HG03575 (cell line): ENCODE results near the gene GGNBP2.

Source experiments
- ATAC-seq: cut with Tn5 transposase; IDR thresholded peaks from one replicate; pipeline ENCODE4 v1.9.1; 2021; ENCODE audit not compliant: unreplicated experiment, insufficient number of reproducible peaks, low FRiP score; ENCODE audit errors: extremely low read depth

GGNBP2 gene

GRCh38 chr17:36545465-36546417, 1.0 kb downstream of the GGNBP2 start:
- no peak for ATAC-seq

- ATAC-seq = no peak
Measured at GRCh38 chr17:36546418-36547093, 1.8 kb downstream of the GGNBP2 start.

- ATAC-seq = no peak
Measured at GRCh38 chr17:36547776-36548175, 3.1 kb downstream of the GGNBP2 start.

DNA sequence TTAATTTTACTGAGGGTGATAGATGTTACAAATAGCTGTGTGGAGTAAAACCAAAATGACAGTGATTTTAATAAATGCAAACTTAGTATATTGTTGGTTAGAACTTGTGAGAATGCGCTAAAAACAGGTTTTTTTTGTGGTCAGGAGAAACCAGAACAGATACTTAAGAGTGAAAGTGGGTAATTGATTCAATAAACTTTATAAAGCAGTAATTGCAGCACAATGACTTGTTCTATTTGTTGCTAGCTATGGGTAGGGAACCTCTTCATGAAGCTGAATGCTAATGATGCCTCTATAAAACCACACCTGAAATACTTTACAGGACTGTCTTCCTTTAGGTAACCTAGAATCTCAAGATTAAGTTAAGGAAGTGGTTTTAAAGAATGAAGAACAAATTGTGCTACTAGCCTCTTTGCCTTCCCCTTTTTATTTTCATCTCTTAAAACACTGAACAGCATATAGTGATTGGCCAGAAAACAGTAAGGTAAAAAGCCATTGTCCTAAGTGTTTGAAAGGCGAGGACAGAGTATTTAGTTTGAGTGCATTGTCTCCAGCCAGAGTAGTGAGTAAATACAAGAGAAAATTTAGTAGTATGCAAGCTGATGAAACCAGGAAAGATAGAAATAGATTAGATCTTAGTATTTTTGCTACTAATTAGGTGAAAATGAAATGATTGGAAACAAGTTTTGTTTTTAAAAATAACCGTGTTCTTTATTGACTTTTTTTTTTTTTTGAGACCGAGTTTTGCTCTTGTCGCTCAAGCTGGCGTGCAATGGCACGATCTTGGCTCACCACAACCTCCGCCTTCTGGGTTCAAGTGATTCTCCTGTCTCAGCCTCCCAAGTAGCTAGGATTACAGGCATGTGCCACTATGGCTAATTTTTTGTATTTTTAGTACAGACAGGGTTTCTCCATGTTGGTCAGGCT, 6.0 kb downstream of the GGNBP2 start:
- ATAC-seq = no peak

DNA sequence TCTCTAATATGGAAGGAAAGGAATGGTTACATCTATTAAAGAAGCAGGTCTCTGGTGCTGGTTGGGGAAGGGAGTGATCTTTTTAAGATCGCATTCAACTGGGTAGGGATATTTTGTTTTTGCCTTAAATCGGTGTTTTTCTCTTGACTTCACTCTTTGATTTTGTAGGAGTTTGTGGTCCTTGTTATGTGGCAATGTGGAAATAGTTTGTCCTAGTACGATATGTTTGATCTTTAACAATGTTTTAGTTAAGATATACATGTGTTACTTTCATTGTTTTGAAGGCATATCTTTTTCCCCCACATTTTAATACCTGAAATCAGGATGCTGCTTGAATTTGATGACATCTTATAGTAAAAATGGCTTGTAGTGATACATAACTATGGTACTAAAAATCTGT, 8.7 kb downstream of the GGNBP2 start:
- no peak for ATAC-seq

GRCh38 chr17:36566081-36566480, 21.4 kb downstream of the GGNBP2 start:
- ATAC-seq = no peak

DNA sequence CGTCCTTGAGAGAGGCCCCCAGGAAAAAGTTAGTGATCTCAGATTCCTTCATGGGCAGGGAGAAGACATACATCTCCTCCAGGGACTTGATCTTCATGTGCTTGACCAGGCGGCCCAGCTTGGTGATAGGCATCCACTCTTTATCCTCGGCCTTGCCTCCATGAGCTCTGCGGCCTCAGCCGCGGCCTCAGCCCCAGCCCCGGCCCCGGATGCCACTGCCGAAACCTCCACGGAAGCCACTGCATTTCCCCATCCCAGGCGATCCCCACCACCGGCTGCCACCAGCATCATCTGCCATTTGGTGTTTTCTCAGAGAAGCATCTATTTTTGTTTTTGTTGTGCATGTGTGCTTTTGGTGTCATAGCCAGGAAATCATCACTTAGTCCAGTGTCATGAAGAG, 30.3 kb downstream of the GGNBP2 start:
- no peak for ATAC-seq

GRCh38 chr17:36576793-36577192, 32.1 kb downstream of the GGNBP2 start:
- ATAC-seq = no peak

GRCh38 chr17:36578671-36579070, 34.0 kb downstream of the GGNBP2 start:
- ATAC-seq = no peak

DNA sequence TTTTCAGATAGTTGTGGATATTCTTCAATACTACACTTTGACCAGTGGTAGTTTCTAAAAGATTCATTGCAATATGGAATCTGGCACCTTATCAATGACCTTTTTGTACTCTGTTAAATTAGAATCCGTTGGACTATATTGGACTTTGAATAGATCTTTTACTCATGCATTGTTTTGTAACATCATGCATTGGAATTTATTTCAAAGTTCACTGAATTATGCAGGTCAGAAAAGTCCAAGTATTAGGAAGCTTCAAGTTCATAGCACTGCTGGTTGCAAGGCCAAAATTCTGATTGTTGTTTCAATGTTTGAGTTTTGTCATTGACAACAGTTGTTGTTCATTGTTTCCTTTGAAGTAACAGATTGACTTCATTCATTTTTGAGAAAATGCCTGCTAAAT, 39.1 kb downstream of the GGNBP2 start:
- no peak for ATAC-seq

GRCh38 chr17:36586138-36586537, 41.4 kb downstream of the GGNBP2 start:
- ATAC-seq = no peak

GRCh38 chr17:36590082-36590481, 45.4 kb downstream of the GGNBP2 start:
- ATAC-seq = no peak

DNA sequence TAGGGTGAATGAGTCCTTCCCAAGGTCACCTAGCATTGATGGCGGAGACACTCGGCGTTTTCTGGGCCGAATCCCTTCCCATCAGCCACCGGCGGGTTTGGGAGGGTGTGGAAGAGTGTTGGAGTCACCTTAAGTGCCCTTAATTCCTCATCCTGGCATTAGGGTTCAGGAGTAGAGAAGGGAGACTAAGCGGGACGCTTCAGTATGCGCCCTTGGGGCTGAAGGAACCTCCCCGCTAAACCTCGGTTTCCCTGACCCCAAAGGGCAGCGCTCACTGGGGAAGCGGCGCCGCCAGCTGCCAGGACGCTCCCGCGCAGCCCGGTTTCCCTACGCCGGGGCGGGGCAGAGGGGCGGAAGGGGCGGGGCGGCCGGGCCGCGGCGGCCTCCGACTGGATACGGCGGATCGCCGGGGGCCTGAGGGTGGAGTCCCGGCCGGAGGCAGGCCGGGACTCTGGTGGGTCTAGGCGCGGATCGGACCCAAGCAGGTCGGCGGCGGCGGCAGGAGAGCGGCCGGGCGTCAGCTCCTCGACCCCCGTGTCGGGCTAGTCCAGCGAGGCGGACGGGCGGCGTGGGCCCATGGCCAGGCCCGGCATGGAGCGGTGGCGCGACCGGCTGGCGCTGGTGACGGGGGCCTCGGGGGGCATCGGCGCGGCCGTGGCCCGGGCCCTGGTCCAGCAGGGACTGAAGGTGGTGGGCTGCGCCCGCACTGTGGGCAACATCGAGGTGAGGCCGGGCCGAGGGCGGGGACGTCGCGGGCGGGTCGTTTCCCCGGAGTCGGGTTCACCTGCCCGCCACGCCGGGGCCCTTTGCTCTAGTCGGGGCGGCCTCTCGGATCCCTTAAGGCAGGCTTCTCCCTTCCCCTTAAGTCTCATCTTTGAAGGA, 47.0 kb downstream of the GGNBP2 start, which contains the start of gene DHRS11:
Gene DHRS11, plus strand, starts transcription at position 446 of the 882 bp plus-strand sequence. Its CDS starts 131 bp downstream, at position 577.
- ATAC-seq = no peak

- ATAC-seq = no peak
Measured at GRCh38 chr17:36592316-36592715, 47.6 kb downstream of the GGNBP2 start.

- ATAC-seq = no peak
Measured at GRCh38 chr17:36592716-36593321, 48.1 kb downstream of the GGNBP2 start.

GRCh38 chr17:36593656-36594316, 49.1 kb downstream of the GGNBP2 start:
- ATAC-seq = no peak

DNA sequence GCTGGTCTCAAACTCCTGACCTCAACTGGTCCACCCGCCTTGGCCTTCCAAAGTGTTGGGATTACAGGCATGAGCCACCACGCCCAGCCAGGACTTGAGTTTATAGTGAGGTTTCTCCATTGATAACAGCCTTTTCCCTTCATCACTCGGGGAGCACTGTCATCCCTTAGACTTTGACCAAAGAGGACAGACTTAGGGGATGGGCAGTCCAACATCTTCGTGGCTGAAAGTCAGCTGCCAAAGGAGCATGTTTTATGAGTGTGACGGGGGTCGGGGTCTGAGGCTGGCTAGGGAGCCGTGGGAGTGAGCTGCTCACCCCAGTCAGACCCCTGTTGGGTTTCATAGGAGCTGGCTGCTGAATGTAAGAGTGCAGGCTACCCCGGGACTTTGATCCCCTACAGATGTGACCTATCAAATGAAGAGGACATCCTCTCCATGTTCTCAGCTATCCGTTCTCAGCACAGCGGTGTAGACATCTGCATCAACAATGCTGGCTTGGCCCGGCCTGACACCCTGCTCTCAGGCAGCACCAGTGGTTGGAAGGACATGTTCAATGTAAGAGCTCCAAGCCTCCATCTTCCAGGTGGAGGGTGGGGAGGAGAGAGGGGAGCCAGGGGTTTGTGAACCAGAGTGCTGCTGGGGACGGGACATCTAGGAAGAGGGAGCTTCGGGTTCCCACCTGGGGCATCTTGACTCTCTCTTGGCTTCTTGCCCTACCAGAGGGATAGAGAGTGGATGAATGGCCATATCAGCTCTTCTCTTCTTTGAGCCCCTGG, 50.1 kb downstream of the GGNBP2 start:
- no peak for ATAC-seq
